NB4 (cell line): ENCODE measurements around the gene MAT2A.

Experiments used
- MAX ChIP-seq: IDR thresholded peaks from 2 replicates; pipeline ENCODE4 v1.6.1; 2011; ENCODE audit warnings: low read depth, low read length
- POLR2A ChIP-seq: IDR thresholded peaks from 2 replicates; pipeline ENCODE4 v1.6.1; 2011; ENCODE audit warnings: mild to moderate bottlenecking; ENCODE audit not compliant: insufficient read length; ENCODE audit errors: extremely low read depth
- TF ChIP-seq, protein P1 (sequence below): IDR thresholded peaks from one replicate; pipeline ENCODE4 v1.5.1; 2012; ENCODE audit warnings: low read depth, low read length

GRCh38 chr2:85557130-85557529 is 18.2 kb downstream of the MAT2A start:
- TF ChIP-seq, protein P1, sequence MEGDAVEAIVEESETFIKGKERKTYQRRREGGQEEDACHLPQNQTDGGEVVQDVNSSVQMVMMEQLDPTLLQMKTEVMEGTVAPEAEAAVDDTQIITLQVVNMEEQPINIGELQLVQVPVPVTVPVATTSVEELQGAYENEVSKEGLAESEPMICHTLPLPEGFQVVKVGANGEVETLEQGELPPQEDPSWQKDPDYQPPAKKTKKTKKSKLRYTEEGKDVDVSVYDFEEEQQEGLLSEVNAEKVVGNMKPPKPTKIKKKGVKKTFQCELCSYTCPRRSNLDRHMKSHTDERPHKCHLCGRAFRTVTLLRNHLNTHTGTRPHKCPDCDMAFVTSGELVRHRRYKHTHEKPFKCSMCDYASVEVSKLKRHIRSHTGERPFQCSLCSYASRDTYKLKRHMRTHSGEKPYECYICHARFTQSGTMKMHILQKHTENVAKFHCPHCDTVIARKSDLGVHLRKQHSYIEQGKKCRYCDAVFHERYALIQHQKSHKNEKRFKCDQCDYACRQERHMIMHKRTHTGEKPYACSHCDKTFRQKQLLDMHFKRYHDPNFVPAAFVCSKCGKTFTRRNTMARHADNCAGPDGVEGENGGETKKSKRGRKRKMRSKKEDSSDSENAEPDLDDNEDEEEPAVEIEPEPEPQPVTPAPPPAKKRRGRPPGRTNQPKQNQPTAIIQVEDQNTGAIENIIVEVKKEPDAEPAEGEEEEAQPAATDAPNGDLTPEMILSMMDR, result no peak
- no peak for TF ChIP-seq POLR2A
- TF ChIP-seq MAX, result no peak
